Calu3 (cell line): ENCODE results near the gene LCOR. TPM values are rescaled to one million over a fixed set of nuclear protein-coding genes. Genes with fewer than 3 reads are reported as not detected.

Experiments used
- BruUV-seq: library from RNA; stranded (reverse); fragments of 400-500 nt; replicated peaks from 2 replicates; lab custom pipeline; 2021; lab: Mats Ljungman, UMichigan
- CTCF ChIA-PET: fragments of 300-600 bp; sonication (Branson Sonifier 250); formaldehyde crosslinking; loops from one replicate; lab custom pipeline; 2022; ENCODE audit warnings: antibody characterized with exemption; lab: Charles Lee
- DNase-seq: peaks from one replicate; pipeline ENCODE4 v3.0.0; 2022
- H3K27ac Mint-ChIP-seq: one replicate; pipeline ENCODE4 v1.8.0; 2022; ENCODE audit warnings: mixed read lengths; ENCODE audit not compliant: unreplicated experiment
- H3K27me3 Mint-ChIP-seq: one replicate; pipeline ENCODE4 v1.8.0; 2022; ENCODE audit warnings: mixed read lengths; ENCODE audit not compliant: unreplicated experiment
- H3K36me3 Mint-ChIP-seq: one replicate; pipeline ENCODE4 v1.8.0; 2022; ENCODE audit warnings: mild to moderate bottlenecking, moderate library complexity, mixed read lengths; ENCODE audit not compliant: insufficient read depth, unreplicated experiment
- H3K4me1 Mint-ChIP-seq: one replicate; pipeline ENCODE4 v1.8.0; 2022; ENCODE audit warnings: mild to moderate bottlenecking, low read depth, mixed read lengths; ENCODE audit not compliant: unreplicated experiment
- H3K4me3 Mint-ChIP-seq: one replicate; pipeline ENCODE4 v1.8.0; 2022; ENCODE audit warnings: mild to moderate bottlenecking, low read depth, moderate library complexity, mixed read lengths; ENCODE audit not compliant: unreplicated experiment
- H3K9me3 Mint-ChIP-seq: one replicate; pipeline ENCODE4 v1.8.0; 2022; ENCODE audit warnings: low read depth, mixed read lengths; ENCODE audit not compliant: unreplicated experiment
- CTCF ChIP-seq: fragments of 200-600 bp; IDR thresholded peaks from one replicate; pipeline ENCODE4 v1.8.0; 2022; ENCODE audit warnings: antibody characterized with exemption; ENCODE audit not compliant: unreplicated experiment
- intact Hi-C: fragments of 100-400 bp; cut with micrococcal nuclease; formaldehyde crosslinking; loops from one replicate; pipeline ENCODE4 v1.10.0; 2022; ENCODE audit not compliant: unreplicated experiment
- microRNA-seq: library from miRNA; unstranded; fragments of <30 nt; microRNA quantifications from one replicate; pipeline ENCODE4 v1.2.0, GENCODE V29; 2022
- total RNA-seq: library from RNA; stranded (reverse); gene quantifications from 2 replicates; pipeline ENCODE4 v1.2.3, GENCODE V29; 2022

LCOR gene
- total RNA-seq, 1 experiment from 2014 or later: 50.1 TPM

DNA sequence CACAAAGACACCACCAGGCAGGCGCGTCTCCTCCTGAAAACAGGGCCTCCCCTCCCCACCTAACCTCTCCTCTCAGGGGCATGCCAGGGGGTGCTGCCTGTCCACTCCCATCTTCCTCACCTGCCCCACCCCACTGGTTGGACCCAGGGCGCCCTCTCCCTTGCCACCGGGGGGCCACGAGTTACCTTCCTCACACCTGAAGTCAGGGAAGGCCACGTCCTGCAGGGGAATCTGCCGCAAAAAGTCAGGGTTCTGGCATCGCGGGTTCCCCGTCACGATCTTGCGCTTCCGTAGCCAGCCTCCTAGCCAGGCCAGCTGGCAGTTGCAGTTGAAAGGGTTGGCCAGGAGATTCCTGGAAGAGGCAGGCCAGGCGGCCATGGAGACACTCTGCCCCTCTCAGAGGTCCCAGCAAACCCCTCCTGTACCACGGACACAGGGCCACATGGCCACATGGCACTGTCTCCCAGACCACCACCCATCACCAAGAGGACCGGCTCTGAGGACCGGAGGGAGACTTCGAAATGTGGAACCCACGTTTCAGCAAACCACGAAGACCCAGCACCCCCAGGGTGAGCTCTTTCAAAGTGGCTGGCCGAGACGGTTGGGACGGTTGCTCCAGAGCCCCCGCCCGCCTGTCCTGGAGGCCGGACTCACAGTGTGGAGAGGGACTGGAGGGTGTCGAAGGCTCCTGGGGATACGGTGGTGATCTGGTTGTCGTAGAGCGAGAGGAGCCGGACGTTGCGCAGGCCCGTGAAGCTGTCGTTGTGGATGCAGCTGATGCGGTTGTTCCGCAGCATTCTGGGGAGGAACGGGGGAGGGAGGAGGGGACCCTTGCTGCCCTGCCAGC, 210.8 kb downstream of the LCOR start:
- peaks cover 1% of the 10 kb centered on the region for H3K27me3 Mint-ChIP-seq
- peaks cover 8% of the 10 kb centered on the region for H3K4me1 Mint-ChIP-seq
- no peak for TF ChIP-seq CTCF
- H3K9me3 Mint-ChIP-seq: no peaks in the 10 kb centered on the region
- intact Hi-C loops: no loop called here
- DNase-seq: no peak
- peaks cover 5% of the 10 kb centered on the region for H3K36me3 Mint-ChIP-seq
- H3K27ac Mint-ChIP-seq: no peak overlapping the region
- no peak overlapping the region for H3K4me3 Mint-ChIP-seq
- CTCF ChIA-PET: interaction anchor here (1.5 kb wide), 1 partner anchor 11 kb away, joined by 3 read pairs; no protein-coding TSS in a partner anchor
- no TSS peak for BruUV-seq

DNA sequence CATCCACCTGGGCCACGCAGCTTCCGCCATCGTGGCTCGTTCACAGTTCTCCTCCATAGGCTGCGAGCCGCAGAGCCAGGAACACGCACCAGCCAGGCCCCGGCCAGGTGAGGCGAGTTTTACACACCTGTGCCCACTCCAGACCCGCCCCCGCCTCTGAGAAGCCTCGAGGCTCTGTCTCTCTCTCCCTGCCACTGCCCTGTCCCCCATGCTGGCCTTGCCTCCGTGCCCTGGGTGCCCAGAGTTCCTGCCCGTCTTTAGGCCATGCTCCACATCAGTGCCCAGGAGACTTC, 211.4 kb downstream of the LCOR start:
- Mint-ChIP-seq H3K27me3 (peaks cover 7% of the 10 kb centered on the region), H3K4me1 (peaks cover 2% of the 10 kb centered on the region), H3K4me3 (no peak overlapping the region), H3K9me3 (no peaks in the 10 kb centered on the region), H3K27ac (no peak overlapping the region), H3K36me3 (peaks cover 5% of the 10 kb centered on the region)
- no TSS peak for BruUV-seq
- CTCF ChIA-PET: no interaction called here
- intact Hi-C loops: no loop called here
- no peak for DNase-seq
- TF ChIP-seq CTCF: no peak

Small RNA genes within 50 kb of the gene (microRNA-seq; reads per million reads assigned to microRNA genes)
- gene MIR607: not detected

Other genes with a start within 250 kb of the LCOR start
- gene TM9SF3, start 245.3 kb upstream of the LCOR start, total RNA-seq: 177 and 183 TPM in 2 replicates
- gene PIK3AP1, start 111.8 kb upstream of the LCOR start, total RNA-seq: 114 and 117 TPM in 2 replicates